Keratinocyte (primary cell): Measurements from ENCODE around the gene ATP2C1. TPM values are rescaled to one million over a fixed set of nuclear protein-coding genes. Genes with fewer than 3 reads are reported as not detected.

ENCODE experiments used
- DNase-seq: peaks from one replicate; pipeline ENCODE4 v3.0.0-alpha.2; 2011; ENCODE audit warnings: low read depth, missing footprints, low spot score
- FAIRE-seq: peaks from 2 replicates; lab custom pipeline; 2011; peaks lifted over from hg19 to GRCh38; lab: Jason Lieb, UNC
- H2AFZ ChIP-seq: 2 replicates; pipeline ENCODE4 v1.6.0; 2012; ENCODE audit warnings: low read length, control low read depth, inconsistent platforms; ENCODE audit not compliant: control insufficient read depth
- H3K27ac ChIP-seq: 2 replicates; pipeline ENCODE4 v1.5.1; 2011; ENCODE audit warnings: low read length; ENCODE audit not compliant: control insufficient read depth, insufficient read depth
- H3K27me3 ChIP-seq: 3 replicates; pipeline ENCODE4 v1.6.0; 2011; ENCODE audit warnings: low read length; ENCODE audit not compliant: control insufficient read depth, insufficient read depth; ENCODE audit errors: extremely low read depth
- H3K36me3 ChIP-seq, 2 experiments: 2 replicates in 1 of 2; 3 replicates in 1 of 2; pipeline ENCODE4 v1.5.1; 2011; ENCODE audit warnings: low read length in 2 of 2, mild to moderate bottlenecking in 1 of 2; ENCODE audit not compliant: control insufficient read depth in 2 of 2, insufficient read depth in 2 of 2; ENCODE audit errors: extremely low read depth in 1 of 2
- H3K4me1 ChIP-seq: 3 replicates; pipeline ENCODE4 v1.5.1; 2011; ENCODE audit warnings: low read length; ENCODE audit not compliant: control insufficient read depth, insufficient read depth; ENCODE audit errors: extremely low read depth
- H3K4me2 ChIP-seq: 3 replicates; pipeline ENCODE4 v1.6.0; 2011; ENCODE audit warnings: low read depth, low read length; ENCODE audit not compliant: control insufficient read depth, insufficient read depth; ENCODE audit errors: extremely low read depth
- H3K4me3 ChIP-seq, 3 experiments: fragments of 200-600 bp in 1 of 3; sonication (generic) in 1 of 3; 2 replicates in 2 of 3; 3 replicates in 1 of 3; pipeline ENCODE4 v1.5.1; 2011 to 2016; ENCODE audit warnings: low read length in 3 of 3, mild to moderate bottlenecking in 3 of 3, control low read depth in 2 of 3, inconsistent platforms in 1 of 3, low read depth in 1 of 3, mixed read lengths in 1 of 3, mixed run types in 1 of 3, moderate library complexity in 1 of 3; ENCODE audit not compliant: control insufficient read depth in 2 of 3, insufficient read depth in 2 of 3; ENCODE audit errors: extremely low read depth in 1 of 3
- H3K79me2 ChIP-seq: 2 replicates; pipeline ENCODE4 v1.6.0; 2012; ENCODE audit warnings: low read length; ENCODE audit not compliant: control insufficient read depth, insufficient read depth
- H3K9ac ChIP-seq: 3 replicates; pipeline ENCODE4 v1.6.0; 2011; ENCODE audit warnings: low read length; ENCODE audit not compliant: control insufficient read depth, insufficient read depth; ENCODE audit errors: extremely low read depth
- H3K9me1 ChIP-seq: 3 replicates; pipeline ENCODE4 v1.6.0; 2011; ENCODE audit warnings: low read length; ENCODE audit not compliant: control insufficient read depth, insufficient read depth; ENCODE audit errors: extremely low read depth
- H3K9me3 ChIP-seq: 2 replicates; pipeline ENCODE4 v1.5.1; 2012; ENCODE audit warnings: low read depth, low read length; ENCODE audit not compliant: control insufficient read depth
- H4K20me1 ChIP-seq: 3 replicates; pipeline ENCODE4 v1.6.0; 2011; ENCODE audit warnings: low read length; ENCODE audit not compliant: control insufficient read depth, insufficient read depth; ENCODE audit errors: extremely low read depth
- CTCF ChIP-seq, 3 experiments: IDR thresholded peaks in 1 of 3; conservative IDR thresholded peaks in 1 of 3; optimal IDR thresholded peaks in 1 of 3; 2 replicates in 2 of 3; 3 replicates in 1 of 3; pipeline versions ENCODE3 to v1.5.1; 2011; ENCODE audit warnings: low read length in 3 of 3, mild to moderate bottlenecking in 3 of 3, moderate library complexity in 2 of 3, control low read depth in 1 of 3, inconsistent platforms in 1 of 3; ENCODE audit not compliant: insufficient read depth in 2 of 3; ENCODE audit errors: extremely low read depth in 1 of 3
- EZH2 ChIP-seq: IDR thresholded peaks from one replicate; pipeline ENCODE4 v1.6.1; 2012; ENCODE audit warnings: inconsistent platforms, mild to moderate bottlenecking, low read length, moderate library complexity
- dilution Hi-C: fragments of 300-500 bp; cut with MboI; formaldehyde crosslinking; loops from one replicate; pipeline ENCODE4 v1.7.0; 2020; ENCODE audit warnings: low sequenced_read_pairs; ENCODE audit not compliant: extremely low pct_ligation_motif_present
- polyA plus RNA-seq, 5 experiments: library from polyadenylated mRNA; depleted of rRNA in 3 of 5; stranded (reverse) in 3 of 5; stranded (forward) in 1 of 5; unstranded in 1 of 5; fragments of >200 nt; gene quantifications; 1 replicate in 1 of 5; 2 replicates in 3 of 5; 3 replicates in 1 of 5; pipeline versions ENCODE4 v1.2.1 to v1.2.3, GENCODE V29; 2011 to 2012; ENCODE audit warnings: missing spikeins in 2 of 5, low read depth in 1 of 5, low replicate concordance in 1 of 5

The ATP2C1 gene
- polyA plus RNA-seq, 1 donor (not counting 4 experiments of a cell fraction or from before 2014, with no cell fraction given), result 141 TPM

DNA sequence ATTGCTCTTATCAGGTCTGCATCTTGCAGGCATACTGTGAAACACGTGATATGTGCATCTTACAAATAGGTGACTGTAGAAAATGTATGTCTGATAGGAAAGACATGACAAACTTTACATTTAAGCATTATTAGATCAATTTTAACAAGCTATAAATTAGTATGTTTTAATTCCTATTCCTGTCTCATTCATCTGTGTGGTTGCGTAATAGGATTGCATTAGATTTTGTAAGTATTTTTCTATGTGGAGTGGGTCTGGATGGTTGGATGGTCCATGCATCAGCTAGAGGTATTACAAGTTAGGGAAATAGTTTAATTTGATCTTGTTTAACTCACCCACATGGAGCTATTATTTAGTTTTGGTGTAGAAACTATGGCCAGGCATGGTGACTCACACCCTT is 113.9 kb downstream of the ATP2C1 start:
- Histone ChIP-seq H3K27ac (no peak overlapping the region), H3K27me3 (no peaks in the 10 kb centered on the region), H3K36me3 (peaks cover 9 to 11% of the 10 kb centered on the region in 2 experiments), H3K9me3 (no peaks in the 10 kb centered on the region), H3K9ac (no peak overlapping the region), H3K79me2 (no peaks in the 10 kb centered on the region), H3K4me1 (no peaks in the 10 kb centered on the region), H2AFZ (no peak overlapping the region), H3K9me1 (no peaks in the 10 kb centered on the region), H4K20me1 (no peaks in the 10 kb centered on the region), H3K4me2 (no peak overlapping the region), H3K4me3 (no peak overlapping the region)
- TF ChIP-seq CTCF (optimal IDR thresholded peaks at IDR 0.05 in 1 of 3, IDR thresholded peaks at IDR 0.05 in 1 of 3, conservative IDR thresholded peaks at IDR 0.05 in 1 of 3; ENCODE audit: extremely low read depth in 1 of 3, insufficient read depth in 2 of 3, low read length in 3 of 3) (no peak), EZH2 (no peak)
- dilution Hi-C loops, result no loop called here
- FAIRE-seq (no peak), DNase-seq (no peak)

DNA sequence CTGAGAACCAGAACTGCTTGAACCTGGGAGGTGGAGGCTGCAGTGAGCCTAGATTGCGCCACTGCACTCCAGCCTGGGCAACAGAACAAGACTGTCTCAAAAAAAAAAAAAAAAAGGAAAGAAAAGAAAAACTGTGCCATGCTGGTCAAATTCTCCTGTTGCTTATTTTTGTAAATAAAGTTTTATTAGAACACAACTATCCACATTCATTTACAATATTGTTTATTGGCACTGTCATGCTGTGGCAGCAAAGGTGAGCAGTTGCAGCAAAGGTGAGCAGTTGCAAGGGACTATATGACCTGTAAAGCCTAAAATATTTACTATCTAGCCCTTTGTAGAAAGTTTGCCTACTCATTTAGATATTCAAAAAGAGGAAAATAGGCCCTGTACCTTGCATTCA is 114.4 kb downstream of the ATP2C1 start:
- H3K36me3 ChIP-seq, result peaks cover 9 to 10% of the 10 kb centered on the region in 2 experiments
- no peak overlapping the region for H2AFZ ChIP-seq
- TF ChIP-seq CTCF (optimal IDR thresholded peaks at IDR 0.05 in 1 of 3, IDR thresholded peaks at IDR 0.05 in 1 of 3, conservative IDR thresholded peaks at IDR 0.05 in 1 of 3; ENCODE audit: extremely low read depth in 1 of 3, insufficient read depth in 2 of 3, low read length in 3 of 3) (no peak), EZH2 (no peak)
- FAIRE-seq, result no peak
- H4K20me1 ChIP-seq, result no peaks in the 10 kb centered on the region
- no peaks in the 10 kb centered on the region for H3K4me1 ChIP-seq
- H3K9ac ChIP-seq, result no peak overlapping the region
- H3K9me3 ChIP-seq, result no peaks in the 10 kb centered on the region
- H3K9me1 ChIP-seq, result no peaks in the 10 kb centered on the region
- H3K27ac ChIP-seq, result no peak overlapping the region
- no peak for DNase-seq
- no peaks in the 10 kb centered on the region for H3K79me2 ChIP-seq
- H3K4me3 ChIP-seq, result no peak overlapping the region
- no peaks in the 10 kb centered on the region for H3K27me3 ChIP-seq
- no peak overlapping the region for H3K4me2 ChIP-seq
- dilution Hi-C loops, result no loop called here
